MCF 10A (cell line): ENCODE measurements around the gene SLC17A7. TPM values are rescaled to one million over a fixed set of nuclear protein-coding genes. Genes with fewer than 3 reads are reported as not detected.

Source experiments
- BruUV-seq: library from RNA; stranded (reverse); fragments of 400-500 nt; replicated peaks from 2 replicates; lab custom pipeline; 2021; lab: Mats Ljungman, UMichigan
- CTCF ChIA-PET: fragments of 300-600 bp; sonication (Branson Sonifier 250); formaldehyde crosslinking; extraction: SDS; loops from one replicate; lab custom pipeline; 2021; ENCODE audit warnings: antibody characterized with exemption, inconsistent platforms; lab: Yijun Ruan, JAX
- POLR2A ChIA-PET: fragments of 300-600, 350-650 bp; sonication (Branson Sonifier 250); formaldehyde crosslinking; extraction: SDS; loops from one replicate; lab custom pipeline; 2020; ENCODE audit warnings: antibody characterized with exemption, inconsistent platforms; lab: Yijun Ruan, JAX
- DNase-seq: peaks from one replicate; pipeline ENCODE4 v3.0.0-alpha.2; 2018; ENCODE audit not compliant: unreplicated experiment
- H3K27ac Mint-ChIP-seq: one replicate; pipeline ENCODE4 v1.8.0; 2022; ENCODE audit warnings: mild to moderate bottlenecking, low read depth, mixed read lengths; ENCODE audit not compliant: unreplicated experiment
- H3K27me3 Mint-ChIP-seq: one replicate; pipeline ENCODE4 v1.8.0; 2022; ENCODE audit warnings: mixed read lengths; ENCODE audit not compliant: insufficient read depth, unreplicated experiment
- H3K36me3 Mint-ChIP-seq: one replicate; pipeline ENCODE4 v1.8.0; 2022; ENCODE audit warnings: mild to moderate bottlenecking, moderate library complexity, mixed read lengths; ENCODE audit not compliant: insufficient read depth, unreplicated experiment
- H3K4me1 Mint-ChIP-seq: one replicate; pipeline ENCODE4 v1.8.0; 2022; ENCODE audit warnings: mixed read lengths; ENCODE audit not compliant: insufficient read depth, unreplicated experiment
- H3K4me3 Mint-ChIP-seq: one replicate; pipeline ENCODE4 v1.8.0; 2022; ENCODE audit warnings: mild to moderate bottlenecking, moderate library complexity, mixed read lengths; ENCODE audit not compliant: unreplicated experiment
- H3K9me3 Mint-ChIP-seq: one replicate; pipeline ENCODE4 v1.8.0; 2022; ENCODE audit warnings: mixed read lengths; ENCODE audit not compliant: unreplicated experiment
- intact Hi-C: fragments of 100-400 bp; cut with micrococcal nuclease; formaldehyde crosslinking; loops from 2 replicates; pipeline ENCODE4 v1.14.1; 2022
- total RNA-seq: library from RNA; stranded (reverse); gene quantifications from 2 replicates; pipeline ENCODE4 v1.2.3, GENCODE V29; 2022
- TF ChIP-seq, protein P1 (sequence below): fragments of 200-600 bp; IDR thresholded peaks from one replicate; pipeline ENCODE4 v1.8.0; 2022; ENCODE audit warnings: antibody characterized with exemption, mild to moderate bottlenecking; ENCODE audit not compliant: unreplicated experiment

SLC17A7 gene
- total RNA-seq, 1 experiment from 2014 or later: not detected

DNA sequence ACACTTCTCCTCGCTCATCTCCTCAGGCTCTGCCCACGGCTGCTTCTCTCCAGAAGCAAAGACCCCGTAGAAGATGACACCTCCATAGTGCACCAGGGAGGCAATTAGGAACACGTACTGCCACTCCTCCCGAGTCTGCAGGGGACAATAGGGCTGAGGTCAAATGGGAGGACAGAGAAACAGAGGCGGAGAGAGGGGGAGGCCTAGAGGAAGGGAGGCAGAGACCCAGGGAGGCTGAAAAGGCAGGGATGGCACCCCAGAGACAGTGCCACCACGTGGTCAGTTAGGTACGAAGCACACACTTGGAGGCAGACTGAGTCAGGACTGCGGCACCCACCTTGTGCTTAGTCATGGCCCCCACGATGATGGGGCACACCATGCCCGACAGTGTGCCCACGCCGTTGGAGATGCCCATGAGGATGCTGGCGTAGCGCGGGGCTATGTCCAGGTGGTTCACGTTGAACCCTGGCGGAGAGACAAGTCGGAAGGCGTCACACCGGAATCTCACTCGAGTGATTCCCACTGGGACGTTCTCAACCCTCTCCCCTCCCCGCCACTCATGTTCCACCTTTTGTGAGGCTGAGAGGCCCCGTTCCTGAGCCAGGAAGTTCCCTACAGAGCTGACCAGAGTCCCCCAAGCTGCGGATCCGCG is 10.5 kb downstream of the SLC17A7 start:
- Mint-ChIP-seq H3K27ac (no peak overlapping the region), H3K9me3 (no peaks in the 10 kb centered on the region), H3K4me1 (no peaks in the 10 kb centered on the region), H3K36me3 (no peaks in the 10 kb centered on the region), H3K27me3 (peaks cover 43% of the 10 kb centered on the region), H3K4me3 (no peak overlapping the region)
- peak; percentile 38 for DNase-seq
- ChIA-PET POLR2A (no interaction called here), CTCF (interaction anchor here (1.0 kb wide), 1 partner anchor 205 kb away, joined by 3 read pairs; no protein-coding TSS in a partner anchor)
- TF ChIP-seq, protein P1, sequence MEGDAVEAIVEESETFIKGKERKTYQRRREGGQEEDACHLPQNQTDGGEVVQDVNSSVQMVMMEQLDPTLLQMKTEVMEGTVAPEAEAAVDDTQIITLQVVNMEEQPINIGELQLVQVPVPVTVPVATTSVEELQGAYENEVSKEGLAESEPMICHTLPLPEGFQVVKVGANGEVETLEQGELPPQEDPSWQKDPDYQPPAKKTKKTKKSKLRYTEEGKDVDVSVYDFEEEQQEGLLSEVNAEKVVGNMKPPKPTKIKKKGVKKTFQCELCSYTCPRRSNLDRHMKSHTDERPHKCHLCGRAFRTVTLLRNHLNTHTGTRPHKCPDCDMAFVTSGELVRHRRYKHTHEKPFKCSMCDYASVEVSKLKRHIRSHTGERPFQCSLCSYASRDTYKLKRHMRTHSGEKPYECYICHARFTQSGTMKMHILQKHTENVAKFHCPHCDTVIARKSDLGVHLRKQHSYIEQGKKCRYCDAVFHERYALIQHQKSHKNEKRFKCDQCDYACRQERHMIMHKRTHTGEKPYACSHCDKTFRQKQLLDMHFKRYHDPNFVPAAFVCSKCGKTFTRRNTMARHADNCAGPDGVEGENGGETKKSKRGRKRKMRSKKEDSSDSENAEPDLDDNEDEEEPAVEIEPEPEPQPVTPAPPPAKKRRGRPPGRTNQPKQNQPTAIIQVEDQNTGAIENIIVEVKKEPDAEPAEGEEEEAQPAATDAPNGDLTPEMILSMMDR: peak; percentile 15
- intact Hi-C loops: loop anchor here (1.0 kb wide), 1 partner anchor 39 kb away; no protein-coding TSS in a partner anchor
- no TSS peak for BruUV-seq

DNA sequence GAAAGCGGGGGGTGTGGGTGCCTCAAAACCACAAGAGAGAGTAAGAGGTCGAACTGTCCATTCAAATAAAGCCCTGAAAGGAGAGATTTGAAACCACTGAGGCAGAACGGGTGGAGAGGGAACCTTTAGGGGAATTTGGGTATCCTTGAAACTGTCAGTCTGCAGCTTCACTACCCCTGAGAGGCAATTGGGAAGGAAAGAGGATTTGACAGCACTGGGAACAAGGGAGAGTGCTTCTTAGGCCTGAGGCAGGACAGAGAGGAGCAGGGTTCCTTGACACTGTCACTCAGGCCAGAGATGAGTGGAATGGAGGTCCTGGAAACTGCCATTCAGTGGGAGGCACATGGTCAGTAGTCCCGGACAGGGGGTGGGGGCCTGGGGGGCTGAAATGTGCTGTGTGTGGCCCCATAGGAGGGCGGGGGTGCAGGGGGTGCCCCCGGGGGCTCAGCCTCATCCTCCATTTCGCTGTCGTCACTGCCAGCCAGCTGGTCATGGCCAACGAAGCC is 11.1 kb downstream of the SLC17A7 start:
- peaks cover 48% of the 10 kb centered on the region for H3K27me3 Mint-ChIP-seq
- H3K36me3 Mint-ChIP-seq: no peaks in the 10 kb centered on the region
- no TSS peak for BruUV-seq
- DNase-seq: no peak
- TF ChIP-seq, protein P1: no peak
- no peaks in the 10 kb centered on the region for H3K9me3 Mint-ChIP-seq
- H3K27ac Mint-ChIP-seq: no peak overlapping the region
- intact Hi-C loops: loop anchor here (1.0 kb wide), 1 partner anchor 38 kb away; no protein-coding TSS in a partner anchor
- ChIA-PET CTCF (no interaction called here), POLR2A (interaction anchor here (0.6 to 1.0 kb wide), 2 partner anchors 13 to 336 kb away, joined by 3 to 4 read pairs; no protein-coding TSS in a partner anchor)
- no peaks in the 10 kb centered on the region for H3K4me1 Mint-ChIP-seq
- H3K4me3 Mint-ChIP-seq: no peak overlapping the region

DNA sequence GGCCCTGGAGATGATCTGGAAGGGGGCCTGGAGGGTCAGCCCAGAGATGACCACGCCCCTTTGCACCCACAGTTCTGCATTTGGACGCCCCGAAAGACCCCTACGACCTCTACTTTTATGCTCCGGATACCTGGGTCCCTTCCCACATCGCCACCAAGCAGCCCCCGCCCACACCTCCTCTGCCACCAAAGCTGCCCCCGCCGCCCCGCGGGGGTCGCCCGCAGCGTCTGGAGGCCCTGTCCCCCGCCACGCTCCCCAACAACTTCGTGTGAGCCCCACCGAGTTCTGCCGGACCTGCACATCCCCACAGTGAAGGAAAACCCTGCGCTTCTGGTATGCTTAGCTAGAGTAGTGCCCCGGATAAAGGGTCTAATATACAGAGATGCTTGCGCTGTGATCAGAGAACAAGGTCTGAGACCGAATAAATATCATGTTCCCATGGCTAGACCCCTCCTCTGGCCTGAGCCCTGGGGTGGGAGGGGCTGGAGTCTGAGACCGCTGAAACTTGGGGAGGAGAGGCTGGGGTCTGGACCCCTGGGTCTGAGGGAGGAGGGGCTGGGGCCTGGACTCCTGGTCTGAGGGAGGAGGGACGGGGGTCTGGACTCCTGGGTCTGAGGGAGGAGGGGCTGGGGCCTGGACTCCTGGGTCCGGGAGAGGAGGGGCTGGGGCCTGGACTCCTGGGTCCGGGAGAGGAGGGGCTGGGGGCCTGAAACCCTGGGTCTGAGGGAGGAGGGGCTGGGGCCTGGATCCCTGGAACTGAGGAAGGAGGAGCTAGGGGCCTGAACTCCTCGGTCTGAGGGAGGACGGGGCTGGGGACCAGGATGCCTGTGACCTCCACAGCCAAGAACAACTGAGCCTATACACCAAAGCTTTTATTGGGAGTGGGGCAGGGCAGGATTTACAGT is 12.5 kb downstream of the SLC17A7 start:
- H3K4me1 Mint-ChIP-seq: peaks cover 1% of the 10 kb centered on the region
- H3K4me3 Mint-ChIP-seq: no peak overlapping the region
- no peak for DNase-seq
- no peaks in the 10 kb centered on the region for H3K9me3 Mint-ChIP-seq
- TF ChIP-seq, protein P1: no peak
- intact Hi-C loops: no loop called here
- ChIA-PET CTCF (interaction anchor here (0.5 to 0.6 kb wide), 3 partner anchors 45 to 179 kb away, joined by 3 to 4 read pairs (median 3); partner anchors contain the start of gene FLT3LG), POLR2A (interaction anchor here (1.0 kb wide), 1 partner anchor 14 kb away, joined by 3 read pairs; no protein-coding TSS in a partner anchor)
- BruUV-seq: no TSS peak
- peaks cover 63% of the 10 kb centered on the region for H3K27me3 Mint-ChIP-seq
- no peak overlapping the region for H3K27ac Mint-ChIP-seq
- H3K36me3 Mint-ChIP-seq: no peaks in the 10 kb centered on the region
